IMR-90 (cell line): ENCODE measurements around the gene PSMG3. TPM values are rescaled to one million over a fixed set of nuclear protein-coding genes. Genes with fewer than 3 reads are reported as not detected.

ENCODE experiments used
- ATAC-seq: fragments of 200-7000 bp; cut with Tn5 transposase; 2 replicates; pipeline ENCODE4 v1.9.1; 2020; ENCODE audit warnings: low read depth, mild to moderate bottlenecking, moderate library complexity
- BruUV-seq: library from RNA; stranded (reverse); fragments of 400-500 nt; replicated peaks from 2 replicates; lab custom pipeline; 2021; lab: Mats Ljungman, UMichigan
- CTCF ChIA-PET: fragments of 300-600 bp; formaldehyde crosslinking; extraction: SDS; loops from one replicate; lab custom pipeline; 2021; ENCODE audit warnings: antibody characterized with exemption; lab: Yijun Ruan, JAX
- POLR2A ChIA-PET: fragments of 300-600 bp; sonication (Branson Sonifier 250); formaldehyde crosslinking; loops from one replicate; lab custom pipeline; 2022; ENCODE audit warnings: antibody characterized with exemption; ENCODE audit not compliant: unreplicated experiment; lab: Charles Lee
- DNase-seq: peaks from one replicate; pipeline ENCODE4 v3.0.0; 2013
- H2AFZ ChIP-seq: replicated peaks from 2 replicates; pipeline ENCODE3; 2013; ENCODE audit warnings: low read length, mild to moderate bottlenecking; ENCODE audit not compliant: poor library complexity
- H2AK5ac ChIP-seq: 2 replicates; pipeline ENCODE4 v1.6.1; 2013; ENCODE audit warnings: low read depth, low read length, inconsistent platforms
- H2AK9ac ChIP-seq: replicated peaks from 2 replicates; pipeline ENCODE3; 2013; ENCODE audit warnings: mild to moderate bottlenecking, low read depth, low read length, moderate library complexity; ENCODE audit not compliant: poor library complexity
- H2BK120ac ChIP-seq: 2 replicates; pipeline ENCODE4 v1.6.1; 2013; ENCODE audit warnings: low read depth, low read length, inconsistent platforms
- H2BK15ac ChIP-seq: 3 replicates; pipeline ENCODE4 v1.6.1; 2013; ENCODE audit warnings: low read depth, low read length, inconsistent platforms
- H2BK20ac ChIP-seq: 2 replicates; pipeline ENCODE4 v1.6.1; 2013; ENCODE audit warnings: low read depth, mild to moderate bottlenecking, inconsistent platforms, low read length, moderate library complexity
- H2BK5ac ChIP-seq: 2 replicates; pipeline ENCODE4 v1.6.1; 2013; ENCODE audit warnings: mild to moderate bottlenecking, low read depth, low read length, inconsistent platforms; ENCODE audit not compliant: poor library complexity, severe bottlenecking
- H3K14ac ChIP-seq: replicated peaks from 2 replicates; pipeline ENCODE4 v1.6.1; 2013; ENCODE audit warnings: low read depth, low read length, inconsistent platforms
- H3K18ac ChIP-seq: 2 replicates; pipeline ENCODE4 v1.6.1; 2013; ENCODE audit warnings: low read depth, low read length, control low read depth
- H3K23ac ChIP-seq: 2 replicates; pipeline ENCODE4 v1.6.1; 2013; ENCODE audit warnings: low read depth, low read length, inconsistent platforms
- H3K27ac ChIP-seq: 2 replicates; pipeline ENCODE4 v1.5.1; 2013; ENCODE audit warnings: mild to moderate bottlenecking, control low read depth, low read length; ENCODE audit not compliant: insufficient read depth
- H3K27me3 ChIP-seq: 2 replicates; pipeline ENCODE4 v1.6.1; 2013; ENCODE audit warnings: low read length; ENCODE audit not compliant: control insufficient read depth, insufficient read depth
- H3K36me3 ChIP-seq: 2 replicates; pipeline ENCODE4 v1.6.1; 2013; ENCODE audit warnings: low read length, mixed read lengths; ENCODE audit not compliant: control insufficient read depth, insufficient read depth
- H3K4ac ChIP-seq: 2 replicates; pipeline ENCODE4 v1.6.1; 2013; ENCODE audit warnings: low read depth, low read length, inconsistent platforms
- H3K4me1 ChIP-seq: 2 replicates; pipeline ENCODE4 v1.6.1; 2013; ENCODE audit warnings: low read length, mixed read lengths; ENCODE audit not compliant: control insufficient read depth, insufficient read depth
- H3K4me2 ChIP-seq: 2 replicates; pipeline ENCODE4 v1.6.1; 2013; ENCODE audit warnings: low read depth, mild to moderate bottlenecking, control low read depth, low read length, moderate library complexity
- H3K4me3 ChIP-seq: 2 replicates; pipeline ENCODE4 v1.5.1; 2013; ENCODE audit warnings: low read depth, mild to moderate bottlenecking, control low read depth, low read length, moderate library complexity; ENCODE audit not compliant: insufficient read depth
- H3K56ac ChIP-seq: 2 replicates; pipeline ENCODE4 v1.6.1; 2013; ENCODE audit warnings: low read length, inconsistent platforms; ENCODE audit not compliant: insufficient read depth; ENCODE audit errors: extremely low read depth
- H3K79me1 ChIP-seq, 2 experiments: 2 replicates each; pipeline ENCODE4 v1.6.1; 2013; ENCODE audit warnings: low read length in 2 of 2, inconsistent platforms in 1 of 2, low read depth in 1 of 2
- H3K9ac ChIP-seq: 2 replicates; pipeline ENCODE4 v1.6.1; 2013; ENCODE audit warnings: low read depth, low read length, control low read depth
- H3K9me1 ChIP-seq: 2 replicates; pipeline ENCODE4 v1.6.1; 2013; ENCODE audit warnings: low read length, inconsistent platforms; ENCODE audit not compliant: insufficient read depth
- H3K9me3 ChIP-seq: 2 replicates; pipeline ENCODE4 v1.6.1; 2013; ENCODE audit warnings: low read length; ENCODE audit not compliant: control insufficient read depth, insufficient read depth
- H4K20me1 ChIP-seq: 2 replicates; pipeline ENCODE4 v1.6.1; 2013; ENCODE audit warnings: low read length, inconsistent platforms; ENCODE audit not compliant: insufficient read depth
- H4K5ac ChIP-seq: 2 replicates; pipeline ENCODE4 v1.6.1; 2013; ENCODE audit warnings: mild to moderate bottlenecking, low read depth, low read length, control low read depth
- H4K8ac ChIP-seq, 2 experiments: 2 replicates each; pipeline ENCODE4 v1.6.1; 2013; ENCODE audit warnings: low read depth in 2 of 2, low read length in 2 of 2, control low read depth in 1 of 2, inconsistent platforms in 1 of 2
- H4K91ac ChIP-seq: 2 replicates; pipeline ENCODE4 v1.6.1; 2013; ENCODE audit warnings: low read depth, low read length, inconsistent platforms; ENCODE audit not compliant: insufficient read depth
- WGBS, 2 experiments: methylation state at CpG; one replicate each; pipeline versions ENCODE4 v1.1.5 to v1.1.7; 2013; ENCODE audit warnings: missing lambda C conversion rate in 2 of 2; ENCODE audit not compliant: insufficient read length in 1 of 2; ENCODE audit errors: extremely low coverage in 2 of 2; 5-methylcytosine and 5-hydroxymethylcytosine counted together
- dilution Hi-C: fragments of 300-500 bp; cut with HindIII; formaldehyde crosslinking; loops from one replicate; pipeline ENCODE4 v1.14.3; 2018; ENCODE audit warnings: low sequenced_read_pairs; ENCODE audit not compliant: unreplicated experiment
- in situ Hi-C: fragments of 300-500 bp; cut with MboI; formaldehyde crosslinking; loops from 3 replicates; pipeline ENCODE4 v1.14.3; 2019; ENCODE audit warnings: low sequenced_read_pairs, inconsistent platforms, mixed read lengths
- intact Hi-C: fragments of 100-400 bp; cut with micrococcal nuclease; formaldehyde crosslinking; loops from 2 replicates; pipeline ENCODE4 v1.10.0; 2022
- polyA plus RNA-seq, 3 experiments: library from polyadenylated mRNA; depleted of rRNA; stranded (reverse); fragments of >200 nt; gene quantifications; 2 replicates each; pipeline ENCODE4 v1.2.3, GENCODE V29; 2012; ENCODE audit warnings: low replicate concordance in 1 of 3
- total RNA-seq: library from RNA; depleted of rRNA; stranded (reverse); fragments of >200 nt; gene quantifications from 2 replicates; pipeline ENCODE4 v1.2.3, GENCODE V29; 2012
- TF ChIP-seq, protein P1 (sequence below): fragments of 150-350 bp; IDR thresholded peaks from 2 replicates; pipeline ENCODE4 v1.6.1; 2016; ENCODE audit warnings: low read depth, mild to moderate bottlenecking, low read length, moderate library complexity, borderline replicate concordance

Gene PSMG3
- total and polyA plus RNA-seq, 2 of the 4 experiments (the other 2 are of a cell fraction): 37.3 to 54.1 TPM

DNA sequence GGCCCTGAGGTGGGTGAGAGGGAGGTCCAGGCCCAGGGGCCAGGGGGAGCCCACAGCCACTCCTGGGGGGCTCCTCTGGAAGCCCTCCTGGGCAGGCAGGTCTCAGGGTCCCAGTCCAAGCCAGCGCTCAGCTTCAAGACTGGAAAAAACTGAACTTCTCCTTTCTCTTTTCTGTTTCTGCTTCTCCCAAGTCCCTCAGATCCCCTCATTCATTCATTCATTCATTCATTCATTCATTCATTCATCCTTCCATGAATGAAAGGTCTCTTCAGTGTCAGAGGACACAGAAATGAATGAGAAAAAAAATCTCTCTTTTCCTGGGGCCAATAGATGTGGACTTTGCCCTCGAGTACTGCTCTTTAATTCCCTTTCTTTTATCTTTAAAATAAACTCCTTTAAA, 34.6 kb upstream of the PSMG3 start:
- H3K4me1 ChIP-seq: no peaks in the 10 kb centered on the region
- no peaks in the 10 kb centered on the region for H3K79me1 ChIP-seq
- H2AK5ac ChIP-seq: no peak overlapping the region
- no peak overlapping the region for H2BK5ac ChIP-seq
- no peaks in the 10 kb centered on the region for H3K9me3 ChIP-seq
- DNase-seq (no peak), ATAC-seq (no peak)
- no peak overlapping the region for H2AK9ac ChIP-seq
- H4K91ac ChIP-seq: no peak overlapping the region
- intact Hi-C loops (no loop called here), in situ Hi-C loops (loop anchor here (10.0 kb wide), 1 partner anchor 720 kb away; no protein-coding TSS in a partner anchor), dilution Hi-C loops (no loop called here)
- no peaks in the 10 kb centered on the region for H3K36me3 ChIP-seq
- H2BK20ac ChIP-seq: no peak overlapping the region
- no peak overlapping the region for H2AFZ ChIP-seq
- no peak overlapping the region for H3K18ac ChIP-seq
- H2BK15ac ChIP-seq: no peak overlapping the region
- 100% methylated on average over 1 of the region's 2 CpGs; no CpG with 5 or more reads in 1 of the 2 experiments for whole genome bisulfite sequencing, 2 experiments
- H3K9me1 ChIP-seq: no peaks in the 10 kb centered on the region
- POLR2A ChIA-PET: no interaction called here
- TF ChIP-seq, protein P1, sequence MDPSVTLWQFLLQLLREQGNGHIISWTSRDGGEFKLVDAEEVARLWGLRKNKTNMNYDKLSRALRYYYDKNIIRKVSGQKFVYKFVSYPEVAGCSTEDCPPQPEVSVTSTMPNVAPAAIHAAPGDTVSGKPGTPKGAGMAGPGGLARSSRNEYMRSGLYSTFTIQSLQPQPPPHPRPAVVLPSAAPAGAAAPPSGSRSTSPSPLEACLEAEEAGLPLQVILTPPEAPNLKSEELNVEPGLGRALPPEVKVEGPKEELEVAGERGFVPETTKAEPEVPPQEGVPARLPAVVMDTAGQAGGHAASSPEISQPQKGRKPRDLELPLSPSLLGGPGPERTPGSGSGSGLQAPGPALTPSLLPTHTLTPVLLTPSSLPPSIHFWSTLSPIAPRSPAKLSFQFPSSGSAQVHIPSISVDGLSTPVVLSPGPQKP: no peak
- no peak overlapping the region for H3K14ac ChIP-seq
- H3K4me2 ChIP-seq: no peak overlapping the region
- CTCF ChIA-PET: no interaction called here
- no peak overlapping the region for H3K56ac ChIP-seq
- H2BK120ac ChIP-seq: no peak overlapping the region
- H3K23ac ChIP-seq: no peak overlapping the region
- no peak overlapping the region for H3K9ac ChIP-seq
- H3K27me3 ChIP-seq: peaks cover 60% of the 10 kb centered on the region
- no peaks in the 10 kb centered on the region for H4K20me1 ChIP-seq
- no peak overlapping the region for H4K5ac ChIP-seq
- no peak overlapping the region for H3K27ac ChIP-seq
- no peak overlapping the region for H3K4me3 ChIP-seq
- BruUV-seq: no TSS peak
- H3K4ac ChIP-seq: no peak overlapping the region
- H4K8ac ChIP-seq: no peak overlapping the region
